PC-3 (cell line): ENCODE data around the gene EPB41L2. TPM values are rescaled to one million over a fixed set of nuclear protein-coding genes. Genes with fewer than 3 reads are reported as not detected.

Experiments used
- ATAC-seq: fragments of 200-7000 bp; cut with Tn5 transposase; 2 replicates; pipeline ENCODE4 v1.9.1; 2020; ENCODE audit warnings: mild to moderate bottlenecking, moderate library complexity
- BruUV-seq: library from RNA; stranded (reverse); fragments of 400-500 nt; replicated peaks from 2 replicates; lab custom pipeline; 2021; lab: Mats Ljungman, UMichigan
- CTCF ChIA-PET: fragments of 300-600 bp; sonication (Branson Sonifier 250); formaldehyde crosslinking; loops from one replicate; lab custom pipeline; 2022; ENCODE audit warnings: antibody characterized with exemption; lab: Charles Lee
- POLR2A ChIA-PET: fragments of 300-600 bp; sonication (Branson Sonifier 250); formaldehyde crosslinking; loops from one replicate; lab custom pipeline; 2022; ENCODE audit warnings: antibody characterized with exemption; ENCODE audit not compliant: unreplicated experiment; lab: Charles Lee
- DNase-seq: peaks from one replicate; pipeline ENCODE4 v3.0.0-alpha.2; 2015
- H2AFZ ChIP-seq: fragments of 300-600 bp; sonication (generic); 2 replicates; pipeline ENCODE4 v1.6.0; 2016; ENCODE audit warnings: antibody characterized with exemption, low read length
- H3F3A ChIP-seq: fragments of 300-600 bp; sonication (generic); one replicate; pipeline ENCODE4 v1.6.0; 2017; ENCODE audit warnings: antibody characterized with exemption, low read length, control low read depth, mild to moderate bottlenecking; ENCODE audit not compliant: unreplicated experiment
- H3K27ac ChIP-seq: fragments of 300-600 bp; sonication (generic); 2 replicates; pipeline ENCODE4 v1.5.1; 2016; ENCODE audit warnings: mild to moderate bottlenecking, low read length
- H3K27me3 ChIP-seq: fragments of 300-600 bp; sonication (generic); 2 replicates; pipeline ENCODE4 v1.6.1; 2016; ENCODE audit warnings: low read length, mixed read lengths
- H3K36me3 ChIP-seq: fragments of 300-600 bp; sonication (generic); 2 replicates; pipeline ENCODE4 v1.6.1; 2016; ENCODE audit warnings: low read depth, mixed run types, low read length, mixed read lengths
- H3K4me1 ChIP-seq: fragments of 300-600 bp; sonication (generic); 2 replicates; pipeline ENCODE4 v1.5.1; 2016; ENCODE audit warnings: low read length; ENCODE audit not compliant: insufficient read depth
- H3K4me2 ChIP-seq: fragments of 300-600 bp; sonication (generic); 2 replicates; pipeline ENCODE4 v1.6.0; 2016; ENCODE audit warnings: low read length
- H3K4me3 ChIP-seq: fragments of 300-600 bp; sonication (generic); 2 replicates; pipeline ENCODE4 v1.5.1; 2016; ENCODE audit warnings: mild to moderate bottlenecking, low read length, mixed read lengths
- H3K79me2 ChIP-seq: fragments of 300-600 bp; sonication (generic); 2 replicates; pipeline ENCODE4 v1.6.1; 2017; ENCODE audit warnings: low read length, mixed read lengths
- H3K9ac ChIP-seq: fragments of 300-600 bp; sonication (generic); 2 replicates; pipeline ENCODE4 v1.6.0; 2016; ENCODE audit warnings: mild to moderate bottlenecking, low read length
- H3K9me2 ChIP-seq: fragments of 300-600 bp; sonication (generic); replicated peaks from 2 replicates; pipeline ENCODE4 v1.6.1; 2016; ENCODE audit warnings: mixed run types, low read length, mixed read lengths
- H3K9me3 ChIP-seq: fragments of 300-600 bp; sonication (generic); 2 replicates; pipeline ENCODE4 v1.6.1; 2016; ENCODE audit warnings: low read length, mixed read lengths
- H4K20me1 ChIP-seq: fragments of 300-600 bp; sonication (generic); 2 replicates; pipeline ENCODE4 v1.6.1; 2016; ENCODE audit warnings: low read length, mixed read lengths
- CTCF ChIP-seq: fragments of 300-600 bp; sonication (generic); conservative IDR thresholded peaks from 2 replicates; pipeline ENCODE4 v1.5.1; 2017; ENCODE audit warnings: antibody characterized with exemption, low read depth, mild to moderate bottlenecking, low read length
- EZH2 ChIP-seq: fragments of 300-600 bp; sonication (generic); IDR thresholded peaks from one replicate; pipeline ENCODE4 v1.6.1; 2017; ENCODE audit warnings: antibody characterized with exemption, mild to moderate bottlenecking, low read length; ENCODE audit not compliant: unreplicated experiment
- EZH2phosphoT487 ChIP-seq: fragments of 300-600 bp; sonication (generic); IDR thresholded peaks from 2 replicates; pipeline ENCODE4 v1.6.1; 2018; ENCODE audit warnings: mild to moderate bottlenecking, antibody characterized with exemption, low read length, borderline replicate concordance
- intact Hi-C: fragments of 100-400 bp; cut with micrococcal nuclease; formaldehyde crosslinking; loops from 2 replicates; pipeline ENCODE4 v1.9.0; 2023
- total RNA-seq: library from RNA; depleted of rRNA; stranded (reverse); fragments of >200 nt; gene quantifications from 2 replicates; pipeline ENCODE4 v1.2.3, GENCODE V29; 2014

The EPB41L2 gene
- total RNA-seq, 1 experiment from 2014 or later, result 26.9 TPM

- ATAC-seq (no peak), DNase-seq (no peak)
- TF ChIP-seq EZH2phosphoT487 (no peak), CTCF (no peak), EZH2 (no peak)
- no TSS peak for BruUV-seq
- Histone ChIP-seq H3K4me3 (no peak overlapping the region), H3K9ac (no peak overlapping the region), H3K36me3 (no peaks in the 10 kb centered on the region), H4K20me1 (no peaks in the 10 kb centered on the region), H3K9me3 (no peaks in the 10 kb centered on the region), H3K4me2 (no peak overlapping the region), H3K27me3 (no peaks in the 10 kb centered on the region), H2AFZ (no peak overlapping the region), H3K9me2 (no peaks in the 10 kb centered on the region), H3F3A (no peaks in the 10 kb centered on the region), H3K27ac (no peak overlapping the region), H3K4me1 (no peaks in the 10 kb centered on the region), H3K79me2 (no peaks in the 10 kb centered on the region)
- intact Hi-C loops, result no loop called here
- ChIA-PET CTCF (no interaction called here), POLR2A (no interaction called here)
Measured at GRCh38 chr6:130834482-130835251, 228.4 kb downstream of the EPB41L2 start.

- Histone ChIP-seq H3K9me2 (no peaks in the 10 kb centered on the region), H4K20me1 (no peaks in the 10 kb centered on the region), H3K27me3 (no peaks in the 10 kb centered on the region), H3F3A (no peaks in the 10 kb centered on the region), H2AFZ (no peak overlapping the region), H3K4me1 (no peaks in the 10 kb centered on the region), H3K27ac (no peak overlapping the region), H3K79me2 (no peaks in the 10 kb centered on the region), H3K9me3 (no peaks in the 10 kb centered on the region), H3K36me3 (no peaks in the 10 kb centered on the region), H3K9ac (no peak overlapping the region), H3K4me3 (no peak overlapping the region), H3K4me2 (no peak overlapping the region)
- POLR2A ChIA-PET, result no interaction called here
- no peak for ATAC-seq
- intact Hi-C loops, result no loop called here
- TF ChIP-seq EZH2, result no peak
- TF ChIP-seq CTCF, result no peak
- no peak for TF ChIP-seq EZH2phosphoT487
- DNase-seq, result no peak
- CTCF ChIA-PET, result no interaction called here
- no TSS peak for BruUV-seq
Measured at GRCh38 chr6:130833569-130833968, 229.5 kb downstream of the EPB41L2 start.

GRCh38 chr6:130831607-130832006, 231.4 kb downstream of the EPB41L2 start:
- CTCF ChIA-PET, result no interaction called here
- H4K20me1 ChIP-seq, result no peaks in the 10 kb centered on the region

More at GRCh38 chr6:130831607-130832006, 231.4 kb downstream of the EPB41L2 start:
- intact Hi-C loops, result no loop called here
- H3K4me2 ChIP-seq, result no peak overlapping the region
- TF ChIP-seq EZH2, result no peak
- TF ChIP-seq EZH2phosphoT487, result no peak
- no peak for TF ChIP-seq CTCF
- H3K9ac ChIP-seq, result no peak overlapping the region
- BruUV-seq, result no TSS peak
- H3K4me3 ChIP-seq, result no peak overlapping the region
- DNase-seq (no peak), ATAC-seq (no peak)
- no peaks in the 10 kb centered on the region for H3K36me3 ChIP-seq
- H3K4me1 ChIP-seq, result no peaks in the 10 kb centered on the region
- no peaks in the 10 kb centered on the region for H3F3A ChIP-seq
- H3K9me2 ChIP-seq, result no peaks in the 10 kb centered on the region
- POLR2A ChIA-PET, result no interaction called here
- H3K27me3 ChIP-seq, result no peaks in the 10 kb centered on the region
- H3K9me3 ChIP-seq, result no peaks in the 10 kb centered on the region
- no peaks in the 10 kb centered on the region for H3K79me2 ChIP-seq
- no peak overlapping the region for H2AFZ ChIP-seq
- no peak overlapping the region for H3K27ac ChIP-seq
